K562 (cell line): Measurements from ENCODE around the gene GFOD2. TPM values are rescaled to one million over a fixed set of nuclear protein-coding genes. Genes with fewer than 3 reads are reported as not detected.

Experiments used
- FOXA1 ChIP-seq: fragments of 450-650 bp; IDR thresholded peaks from 2 replicates; pipeline ENCODE4 v1.6.1; 2016; ENCODE audit warnings: mild to moderate bottlenecking, borderline replicate concordance
- MTF1 ChIP-seq: fragments of 250-450 bp; sonication (Bioruptor Pico); IDR thresholded peaks from 2 replicates; pipeline ENCODE4 v1.9.0; 2021; ENCODE audit warnings: moderate library complexity, mild to moderate bottlenecking, inconsistent platforms, borderline replicate concordance
- NEUROD1 ChIP-seq: fragments of 150-350 bp; IDR thresholded peaks from 2 replicates; pipeline ENCODE4 v1.6.1; 2014; ENCODE audit warnings: borderline replicate concordance, low read length, low read depth; ENCODE audit not compliant: partially characterized antibody
- NFE2 ChIP-seq: IDR thresholded peaks from 2 replicates; pipeline ENCODE4 v1.6.1; 2014; ENCODE audit warnings: antibody characterized with exemption, low read depth
- NFE2L1 ChIP-seq: fragments of 450-650 bp; IDR thresholded peaks from 2 replicates; pipeline ENCODE4 v1.6.1; 2016; ENCODE audit warnings: missing genetic modification characterization, low read depth, mild to moderate bottlenecking, missing compliant biosample characterization, moderate library complexity, borderline replicate concordance
- NR1H2 ChIP-seq: sonication (generic); formaldehyde crosslinking; IDR thresholded peaks from 2 replicates; pipeline ENCODE4 v1.4.0; 2020; ENCODE audit warnings: mild to moderate bottlenecking, missing genetic modification reagents
- PHTF2 ChIP-seq: fragments of 250-450 bp; sonication (Bioruptor Pico); IDR thresholded peaks from 2 replicates; pipeline ENCODE4 v1.5.0; 2021; ENCODE audit warnings: mild to moderate bottlenecking
- RNF2 ChIP-seq: sonication (generic); IDR thresholded peaks from 2 replicates; pipeline ENCODE4 v1.6.1; 2016
- SIN3B ChIP-seq: fragments of 450-650 bp; IDR thresholded peaks from 2 replicates; pipeline ENCODE4 v1.6.1; 2017; ENCODE audit warnings: low read depth, mild to moderate bottlenecking, moderate library complexity
- SMC3 ChIP-seq: conservative IDR thresholded peaks from 2 replicates; pipeline ENCODE4 v1.6.1; 2011; ENCODE audit warnings: low read depth, low read length, improper control_type of control experiment; ENCODE audit not compliant: insufficient read depth
- ZBTB17 ChIP-seq: fragments of 450-650 bp; formaldehyde crosslinking; IDR thresholded peaks from 2 replicates; pipeline ENCODE4 v1.4.0; 2020; ENCODE audit warnings: mild to moderate bottlenecking
- polyA plus RNA-seq, 8 experiments: library from polyadenylated mRNA; depleted of rRNA in 4 of 8; stranded (reverse) in 5 of 8; unstranded in 3 of 8; fragments of >200 nt; fragmentation: Nextera tagmentation in 2 of 8; fragmentation: Illumina TruSeq in 1 of 8; extraction: Ambion mirVana in 2 of 8; extraction: Trizol in 1 of 8; gene quantifications; 2 replicates each; pipeline versions ENCODE4 v1.2.1 to v1.2.3, GENCODE V29; 2011 to 2014; ENCODE audit warnings: inconsistent platforms in 1 of 8, missing spikeins in 1 of 8
- total RNA-seq, 7 experiments: library from RNA; depleted of rRNA in 6 of 7; stranded (reverse); fragments of >200 nt in 6 of 7; fragmentation: Illumina TruSeq in 2 of 7; extraction: Trizol in 2 of 7; gene quantifications; 2 replicates each; pipeline versions ENCODE4 v1.2.1 to v1.2.3, GENCODE V29; 2011 to 2021; ENCODE audit warnings: low replicate concordance in 1 of 7
- TF ChIP-seq, protein P1 (sequence below): sonication (generic); formaldehyde crosslinking; IDR thresholded peaks from 2 replicates; pipeline ENCODE4 v1.8.1; 2023; ENCODE audit warnings: mild to moderate bottlenecking, missing genetic modification reagents
- TF ChIP-seq, protein P2 (sequence below): fragments of 450-650 bp; IDR thresholded peaks from 2 replicates; pipeline ENCODE4 v1.7.0; 2016; ENCODE audit warnings: borderline replicate concordance
- TF ChIP-seq, protein P3 (sequence below): fragments of 250-450 bp; sonication (Bioruptor Pico); IDR thresholded peaks from 2 replicates; pipeline ENCODE4 v1.5.0; 2021; ENCODE audit warnings: mild to moderate bottlenecking, moderate library complexity
- TF ChIP-seq, protein P4 (sequence below): fragments of 250-450 bp; sonication (Bioruptor Pico); IDR thresholded peaks from 2 replicates; pipeline ENCODE4 v1.5.0; 2021
- TF ChIP-seq, protein P5 (sequence below): fragments of 250-450 bp; sonication (Bioruptor Pico); IDR thresholded peaks from 2 replicates; pipeline ENCODE4 v1.4.0; 2020; ENCODE audit warnings: mild to moderate bottlenecking, moderate library complexity

GFOD2 gene
- total and polyA plus RNA-seq, 9 of the 15 experiments (the other 6 are each of a cell fraction or from before 2014, with no cell fraction given), result 1.9 to 15.8 (median 11.1) TPM

DNA sequence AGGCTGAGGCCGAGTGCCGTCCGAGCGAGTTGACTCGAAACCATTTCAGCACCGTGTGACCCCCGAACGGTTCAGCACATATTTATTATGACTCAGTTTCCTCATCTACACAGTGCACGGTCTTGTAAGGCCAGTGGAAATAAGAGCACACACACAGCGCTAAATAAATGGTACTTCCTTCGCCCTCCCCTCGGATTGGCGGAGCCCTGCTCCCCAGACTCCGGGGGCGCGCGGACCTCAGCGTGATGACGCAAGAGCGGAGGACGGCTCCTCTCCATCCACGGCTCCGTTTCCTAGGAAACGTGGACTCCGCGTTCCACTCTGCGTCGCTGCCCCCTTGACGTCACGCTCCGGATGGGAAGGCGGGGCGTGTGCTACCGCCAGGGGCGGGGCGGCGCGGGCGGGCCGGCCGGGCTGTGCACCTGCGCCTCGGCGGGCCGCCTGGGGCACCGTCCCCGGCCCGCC, 58.5 kb downstream of the GFOD2 start, which contains the start of gene PARD6A (continued):
- peak; percentile 74 for TF ChIP-seq ZBTB17 (CRISPR knock-in tag)
- TF ChIP-seq FOXA1, result no peak
- TF ChIP-seq, protein P1, sequence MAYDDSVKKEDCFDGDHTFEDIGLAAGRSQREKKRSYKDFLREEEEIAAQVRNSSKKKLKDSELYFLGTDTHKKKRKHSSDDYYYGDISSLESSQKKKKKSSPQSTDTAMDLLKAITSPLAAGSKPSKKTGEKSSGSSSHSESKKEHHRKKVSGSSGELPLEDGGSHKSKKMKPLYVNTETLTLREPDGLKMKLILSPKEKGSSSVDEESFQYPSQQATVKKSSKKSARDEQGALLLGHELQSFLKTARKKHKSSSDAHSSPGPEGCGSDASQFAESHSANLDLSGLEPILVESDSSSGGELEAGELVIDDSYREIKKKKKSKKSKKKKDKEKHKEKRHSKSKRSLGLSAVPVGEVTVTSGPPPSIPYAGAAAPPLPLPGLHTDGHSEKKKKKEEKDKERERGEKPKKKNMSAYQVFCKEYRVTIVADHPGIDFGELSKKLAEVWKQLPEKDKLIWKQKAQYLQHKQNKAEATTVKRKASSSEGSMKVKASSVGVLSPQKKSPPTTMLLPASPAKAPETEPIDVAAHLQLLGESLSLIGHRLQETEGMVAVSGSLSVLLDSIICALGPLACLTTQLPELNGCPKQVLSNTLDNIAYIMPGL (CRISPR knock-in tag), result no peak; the same call in 1 of the 2 replicates
- no peak for TF ChIP-seq NFE2
- no peak for TF ChIP-seq MTF1 (CRISPR knock-in tag)
- TF ChIP-seq SIN3B, result peak; percentile 48; the same call in 1 of the 2 replicates
- no peak for TF ChIP-seq NFE2L1 (tag)
- TF ChIP-seq, protein P2, sequence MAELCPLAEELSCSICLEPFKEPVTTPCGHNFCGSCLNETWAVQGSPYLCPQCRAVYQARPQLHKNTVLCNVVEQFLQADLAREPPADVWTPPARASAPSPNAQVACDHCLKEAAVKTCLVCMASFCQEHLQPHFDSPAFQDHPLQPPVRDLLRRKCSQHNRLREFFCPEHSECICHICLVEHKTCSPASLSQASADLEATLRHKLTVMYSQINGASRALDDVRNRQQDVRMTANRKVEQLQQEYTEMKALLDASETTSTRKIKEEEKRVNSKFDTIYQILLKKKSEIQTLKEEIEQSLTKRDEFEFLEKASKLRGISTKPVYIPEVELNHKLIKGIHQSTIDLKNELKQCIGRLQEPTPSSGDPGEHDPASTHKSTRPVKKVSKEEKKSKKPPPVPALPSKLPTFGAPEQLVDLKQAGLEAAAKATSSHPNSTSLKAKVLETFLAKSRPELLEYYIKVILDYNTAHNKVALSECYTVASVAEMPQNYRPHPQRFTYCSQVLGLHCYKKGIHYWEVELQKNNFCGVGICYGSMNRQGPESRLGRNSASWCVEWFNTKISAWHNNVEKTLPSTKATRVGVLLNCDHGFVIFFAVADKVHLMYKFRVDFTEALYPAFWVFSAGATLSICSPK, result no peak
- TF ChIP-seq NEUROD1, result no peak
- TF ChIP-seq, protein P3, sequence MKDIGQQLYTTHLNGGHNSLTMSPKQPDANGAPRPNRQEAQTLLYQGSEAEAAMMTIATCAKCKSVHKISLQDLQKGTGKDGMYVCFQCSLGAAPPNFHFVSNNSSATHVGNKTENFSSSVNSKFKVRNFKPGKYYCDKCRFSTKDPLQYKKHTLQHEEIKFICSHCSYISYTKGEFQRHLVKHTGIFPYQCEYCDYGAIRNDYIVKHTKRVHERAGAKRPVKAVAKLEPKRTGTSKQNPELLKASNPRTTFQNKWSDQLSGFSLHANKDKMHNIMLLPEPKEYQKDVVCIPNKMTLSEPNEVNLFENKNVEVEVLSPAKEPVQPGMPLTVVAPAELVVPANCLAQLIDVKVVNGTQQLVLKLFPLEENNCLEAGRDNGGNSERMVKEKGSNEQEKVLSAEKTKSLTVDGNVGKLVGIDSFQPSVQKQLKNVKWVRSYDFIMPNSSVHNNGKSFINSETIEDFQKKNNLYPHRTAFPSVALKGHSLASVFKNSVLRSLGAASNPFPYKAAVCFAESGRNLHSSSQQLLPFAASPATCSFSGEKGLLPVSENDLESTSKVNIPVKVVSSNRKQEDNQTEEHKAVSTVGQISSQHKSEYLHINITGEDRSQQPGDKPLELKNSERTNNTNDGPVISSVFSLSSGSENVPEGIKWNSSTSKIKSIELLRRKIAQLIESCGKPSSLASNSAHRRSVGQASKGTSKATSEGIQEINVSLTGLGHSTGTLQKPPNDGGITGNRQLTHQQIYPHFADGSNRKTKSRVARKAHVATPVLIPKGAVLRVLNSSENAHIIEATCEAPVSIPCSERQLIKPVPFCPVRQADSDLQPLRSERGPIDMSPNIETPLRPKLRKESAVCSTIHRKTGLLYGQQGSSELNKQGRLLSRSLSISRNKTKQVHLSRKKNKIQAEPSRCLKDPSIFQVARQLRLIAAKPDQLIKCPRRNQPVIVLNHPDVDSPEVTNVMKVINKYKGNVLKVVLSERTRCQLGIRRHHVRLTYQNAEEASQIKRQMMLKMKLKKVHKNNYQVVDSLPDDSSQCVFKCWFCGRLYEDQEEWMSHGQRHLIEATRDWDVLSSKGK, result no peak
- no peak for TF ChIP-seq SMC3
- no peak for TF ChIP-seq RNF2
- TF ChIP-seq PHTF2 (CRISPR knock-in tag), result no peak
- TF ChIP-seq, protein P4, sequence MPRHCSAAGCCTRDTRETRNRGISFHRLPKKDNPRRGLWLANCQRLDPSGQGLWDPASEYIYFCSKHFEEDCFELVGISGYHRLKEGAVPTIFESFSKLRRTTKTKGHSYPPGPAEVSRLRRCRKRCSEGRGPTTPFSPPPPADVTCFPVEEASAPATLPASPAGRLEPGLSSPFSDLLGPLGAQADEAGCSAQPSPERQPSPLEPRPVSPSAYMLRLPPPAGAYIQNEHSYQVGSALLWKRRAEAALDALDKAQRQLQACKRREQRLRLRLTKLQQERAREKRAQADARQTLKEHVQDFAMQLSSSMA (CRISPR knock-in tag), result no peak; the same call in 1 of the 2 replicates
- TF ChIP-seq NR1H2 (CRISPR knock-in tag), result no peak
- TF ChIP-seq, protein P5, sequence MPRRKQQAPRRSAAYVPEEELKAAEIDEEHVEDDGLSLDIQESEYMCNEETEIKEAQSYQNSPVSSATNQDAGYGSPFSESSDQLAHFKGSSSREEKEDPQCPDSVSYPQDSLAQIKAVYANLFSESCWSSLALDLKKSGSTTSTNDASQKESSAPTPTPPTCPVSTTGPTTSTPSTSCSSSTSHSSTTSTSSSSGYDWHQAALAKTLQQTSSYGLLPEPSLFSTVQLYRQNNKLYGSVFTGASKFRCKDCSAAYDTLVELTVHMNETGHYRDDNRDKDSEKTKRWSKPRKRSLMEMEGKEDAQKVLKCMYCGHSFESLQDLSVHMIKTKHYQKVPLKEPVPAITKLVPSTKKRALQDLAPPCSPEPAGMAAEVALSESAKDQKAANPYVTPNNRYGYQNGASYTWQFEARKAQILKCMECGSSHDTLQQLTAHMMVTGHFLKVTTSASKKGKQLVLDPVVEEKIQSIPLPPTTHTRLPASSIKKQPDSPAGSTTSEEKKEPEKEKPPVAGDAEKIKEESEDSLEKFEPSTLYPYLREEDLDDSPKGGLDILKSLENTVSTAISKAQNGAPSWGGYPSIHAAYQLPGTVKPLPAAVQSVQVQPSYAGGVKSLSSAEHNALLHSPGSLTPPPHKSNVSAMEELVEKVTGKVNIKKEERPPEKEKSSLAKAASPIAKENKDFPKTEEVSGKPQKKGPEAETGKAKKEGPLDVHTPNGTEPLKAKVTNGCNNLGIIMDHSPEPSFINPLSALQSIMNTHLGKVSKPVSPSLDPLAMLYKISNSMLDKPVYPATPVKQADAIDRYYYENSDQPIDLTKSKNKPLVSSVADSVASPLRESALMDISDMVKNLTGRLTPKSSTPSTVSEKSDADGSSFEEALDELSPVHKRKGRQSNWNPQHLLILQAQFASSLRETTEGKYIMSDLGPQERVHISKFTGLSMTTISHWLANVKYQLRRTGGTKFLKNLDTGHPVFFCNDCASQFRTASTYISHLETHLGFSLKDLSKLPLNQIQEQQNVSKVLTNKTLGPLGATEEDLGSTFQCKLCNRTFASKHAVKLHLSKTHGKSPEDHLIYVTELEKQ (CRISPR knock-in tag), result no peak
